Glomerular visceral epithelial cell (primary cell): ENCODE data around the gene VPS54.

Experiments used
- DNase-seq: peaks from one replicate; pipeline ENCODE4 v3.0.0-alpha.2; 2016; ENCODE audit errors: extremely low spot score

VPS54 gene

GRCh38 chr2:63844616-63845015 lies 174.6 kb downstream of the VPS54 start:
- no peak for DNase-seq

- no peak for DNase-seq
Observed at GRCh38 chr2:63843791-63844190, 175.4 kb downstream of the VPS54 start.

GRCh38 chr2:63843093-63843492 lies 176.1 kb downstream of the VPS54 start:
- DNase-seq: no peak

GRCh38 chr2:63842149-63843061 lies 176.8 kb downstream of the VPS54 start:
- DNase-seq: peak; percentile 41
